GM12891 (cell line): Measurements from ENCODE around the gene FGFBP2.

ENCODE experiments used
- POLR2A ChIP-seq: IDR thresholded peaks from 2 replicates; pipeline ENCODE4 v1.6.1; 2011; ENCODE audit warnings: low read depth, low read length, control low read depth
- POLR2AphosphoS5 ChIP-seq: IDR thresholded peaks from 2 replicates; pipeline ENCODE4 v1.6.1; 2011; ENCODE audit warnings: low read depth, low read length, control low read depth
- POU2F2 ChIP-seq: IDR thresholded peaks from 2 replicates; pipeline ENCODE4 v1.6.1; 2011; ENCODE audit warnings: low read depth, mild to moderate bottlenecking, control low read depth, low read length, moderate library complexity
- SPI1 ChIP-seq: IDR thresholded peaks from 2 replicates; pipeline ENCODE4 v1.6.1; 2011; ENCODE audit warnings: low read depth, low read length, control low read depth
- TAF1 ChIP-seq: IDR thresholded peaks from 2 replicates; pipeline ENCODE4 v1.6.1; 2011; ENCODE audit warnings: low read depth, low read length, control low read depth

- TF ChIP-seq POLR2AphosphoS5 (no peak), POLR2A (no peak), TAF1 (no peak), POU2F2 (no peak), SPI1 (no peak)
Measured at GRCh38 chr4:15914291-15914690, 48.7 kb downstream of the FGFBP2 start.
